Measurements from ENCODE around the gene TLCD5. TPM values are rescaled to one million over a fixed set of nuclear protein-coding genes. Genes with fewer than 3 reads are reported as not detected.

The TLCD5 gene
- total RNA-seq, 2 donors from 2014 or later: 3.0 to 3.1 TPM

DNA sequence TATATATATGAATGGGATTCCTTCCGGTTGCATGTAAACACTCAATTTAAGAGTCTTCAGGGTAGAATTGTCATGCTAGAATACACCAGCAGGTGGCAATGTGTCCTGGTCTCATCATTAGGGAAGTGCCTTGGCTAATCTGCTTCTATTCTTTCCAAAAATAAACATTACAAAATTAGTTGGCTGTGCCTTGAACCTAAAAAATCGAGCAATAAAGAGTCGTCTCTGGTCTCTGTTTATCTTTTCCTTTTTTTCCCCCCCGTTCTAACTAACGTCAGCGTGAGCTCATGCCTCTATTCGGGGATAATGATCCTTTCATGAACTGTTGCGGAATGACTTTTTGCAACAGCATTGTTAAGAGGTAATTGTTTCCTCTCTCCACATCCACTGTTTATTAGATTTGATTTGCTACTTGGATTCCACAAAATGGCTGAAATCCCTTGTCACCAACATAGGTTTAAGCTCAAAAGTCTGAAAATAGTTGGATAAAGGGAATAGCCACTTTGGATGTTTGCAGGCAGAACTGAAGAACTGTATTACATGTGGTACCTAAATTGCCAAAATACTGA lies 9.9 kb downstream of the TLCD5 start:
- ATAC-seq (peak; percentile 41), DNase-seq (peak; percentile 70 to 85 (median 74))
- Histone ChIP-seq H3K4me3 (no peak overlapping the region), H3K36me3 (replicated peaks in 1 of 2; ENCODE audit: insufficient read depth in 1 of 2, low read depth in 2 of 2) (no peaks in the 10 kb centered on the region), H3K27me3 (no peaks in the 10 kb centered on the region), H3K27ac (peak overlapping the region; percentile 89 to 96 (median 95)), H3K9me3 (no peaks in the 10 kb centered on the region), H3K4me1 (peaks cover 50% of the 10 kb centered on the region)
- TF ChIP-seq CTCF (IDR thresholded peaks at IDR 0.05) (peak; percentile 51 to 78 (median 70)), POLR2A (IDR thresholded peaks at IDR 0.05) (peak in 2 of 3 donors; percentile 4 to 35)
- intact Hi-C loops (cut with DNase I): no loop called here
- 1% methylated on average over 8 of the region's 8 CpGs for WGBS, 2 donors

- Histone ChIP-seq H3K36me3 (replicated peaks in 1 of 2; ENCODE audit: insufficient read depth in 1 of 2, low read depth in 2 of 2) (no peaks in the 10 kb centered on the region), H3K9me3 (no peaks in the 10 kb centered on the region), H3K4me3 (peak overlapping the region; percentile 9 to 32), H3K4me1 (peaks cover 51% of the 10 kb centered on the region), H3K27ac (peak overlapping the region; percentile 89 to 96 (median 95)), H3K27me3 (no peaks in the 10 kb centered on the region)
- peak; percentile 47 for ATAC-seq
- DNase-seq: peak in 3 of 4 donors; percentile 47 to 68 (median 48)
- WGBS, 2 donors: 0 to 1% methylated on average over 12 to 19 of the region's 19 CpGs
- TF ChIP-seq CTCF (IDR thresholded peaks at IDR 0.05) (no peak), POLR2A (IDR thresholded peaks at IDR 0.05) (peak in 2 of 3 donors; percentile 59 to 61)
- intact Hi-C loops (cut with DNase I): no loop called here
Observed at GRCh38 chr11:120335556-120335907, 10.4 kb downstream of the TLCD5 start.

DNA sequence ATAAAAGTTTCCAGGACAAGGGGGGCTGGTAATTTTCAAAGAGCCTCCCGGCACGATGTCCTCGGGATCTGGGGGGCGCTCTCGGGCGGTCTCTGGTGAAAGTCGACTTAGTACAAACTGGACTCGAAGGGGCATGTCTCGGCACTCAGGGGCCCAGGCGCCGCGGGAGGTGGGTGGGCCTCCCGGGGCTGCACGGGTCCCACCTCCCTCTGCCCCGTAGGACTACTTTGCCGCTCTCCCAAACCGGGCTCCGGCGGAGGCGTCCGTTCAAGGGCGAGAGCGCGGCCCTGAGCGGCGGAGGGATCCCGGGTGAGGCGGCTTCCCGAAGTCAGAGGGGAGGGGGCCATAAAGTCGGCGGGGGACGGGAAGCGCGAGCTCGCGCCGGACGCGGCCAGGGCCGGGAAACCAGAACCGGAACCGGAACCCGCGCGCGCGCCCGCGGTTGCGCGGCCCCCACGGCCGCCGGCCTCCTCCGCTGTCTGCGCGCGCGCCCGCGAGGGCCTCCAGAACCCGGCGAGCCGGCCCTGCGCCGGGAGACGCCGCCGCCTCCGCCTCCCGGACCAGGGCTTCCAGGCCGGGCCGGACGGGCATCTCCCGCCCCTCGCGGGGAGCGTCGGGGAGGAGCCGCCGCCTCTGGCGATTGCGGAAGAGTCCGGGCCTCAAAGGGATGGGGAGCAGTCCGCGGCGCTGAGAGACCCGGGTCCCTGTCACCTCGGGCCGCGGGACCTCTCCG lies 11.0 kb downstream of the TLCD5 start, which contains the start of gene ARHGEF12:
Gene ARHGEF12 (plus strand): TSS at position 506 of the 733 bp plus-strand sequence. CDS start 831 bp downstream, outside the sequence.
- WGBS, 2 donors: 1% methylated on average over 80 of the region's 92 CpGs; no CpG with 5 or more reads in 1 of the 2 donors
- peak; percentile 88 for ATAC-seq
- Histone ChIP-seq H3K36me3 (replicated peaks in 1 of 2; ENCODE audit: insufficient read depth in 1 of 2, low read depth in 2 of 2) (no peaks in the 10 kb centered on the region), H3K27ac (peak within 1 kb of the TSS; percentile 89 to 96 (median 95)), H3K9me3 (no peaks in the 10 kb centered on the region), H3K4me1 (peaks cover 51% of the 10 kb centered on the region), H3K27me3 (no peaks in the 10 kb centered on the region), H3K4me3 (peak within 1 kb of the TSS; percentile 73 to 89)
- intact Hi-C loops (cut with DNase I): no loop called here
- peak; percentile 95 to 96 (median 96) for DNase-seq
- peak; percentile 70 to 77 (median 76) for TF ChIP-seq POLR2A (IDR thresholded peaks at IDR 0.05)
- peak in 3 of 7 experiments; percentile 20 to 30 (median 28) for TF ChIP-seq CTCF (IDR thresholded peaks at IDR 0.05)

GRCh38 chr11:120336641-120337354 lies 11.7 kb downstream of the TLCD5 start:
- intact Hi-C loops (cut with DNase I): no loop called here
- peak overlapping the region; percentile 89 to 96 (median 95) for H3K27ac ChIP-seq
- H3K9me3 ChIP-seq: no peaks in the 10 kb centered on the region
- H3K4me3 ChIP-seq: peak overlapping the region; percentile 73 to 89
- 0% methylated on average over 12 to 56 of the region's 56 CpGs for WGBS, 2 donors
- H3K27me3 ChIP-seq: no peaks in the 10 kb centered on the region
- no peaks in the 10 kb centered on the region for H3K36me3 ChIP-seq (replicated peaks in 1 of 2; ENCODE audit: insufficient read depth in 1 of 2, low read depth in 2 of 2)
- DNase-seq (peak; percentile 43 to 56 (median 50)), ATAC-seq (peak; percentile 12)
- H3K4me1 ChIP-seq: peaks cover 51% of the 10 kb centered on the region
- no peak for TF ChIP-seq CTCF (IDR thresholded peaks at IDR 0.05)
- TF ChIP-seq POLR2A (IDR thresholded peaks at IDR 0.05): no peak
